Measurements from ENCODE around the gene GPHN.

DNA sequence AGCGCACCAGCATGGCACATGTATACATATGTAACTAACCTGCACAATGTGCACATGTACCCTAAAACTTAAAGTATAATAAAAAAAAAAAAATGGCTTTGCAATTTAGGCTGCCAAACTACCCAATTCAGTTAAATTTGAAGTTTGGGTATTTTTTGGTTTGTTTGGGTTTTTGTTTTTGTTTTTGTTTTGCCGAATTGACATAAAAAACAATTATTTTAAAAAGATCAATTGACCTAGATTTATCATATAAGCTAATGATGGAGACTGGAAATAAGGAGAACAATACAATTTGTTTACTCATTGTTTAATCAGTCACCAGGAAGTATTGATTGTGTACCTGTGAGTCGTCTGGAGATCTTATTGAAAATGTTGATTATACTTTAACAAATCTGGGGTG, 619.2 kb downstream of the GPHN start:
- TF ChIP-seq, protein P1, sequence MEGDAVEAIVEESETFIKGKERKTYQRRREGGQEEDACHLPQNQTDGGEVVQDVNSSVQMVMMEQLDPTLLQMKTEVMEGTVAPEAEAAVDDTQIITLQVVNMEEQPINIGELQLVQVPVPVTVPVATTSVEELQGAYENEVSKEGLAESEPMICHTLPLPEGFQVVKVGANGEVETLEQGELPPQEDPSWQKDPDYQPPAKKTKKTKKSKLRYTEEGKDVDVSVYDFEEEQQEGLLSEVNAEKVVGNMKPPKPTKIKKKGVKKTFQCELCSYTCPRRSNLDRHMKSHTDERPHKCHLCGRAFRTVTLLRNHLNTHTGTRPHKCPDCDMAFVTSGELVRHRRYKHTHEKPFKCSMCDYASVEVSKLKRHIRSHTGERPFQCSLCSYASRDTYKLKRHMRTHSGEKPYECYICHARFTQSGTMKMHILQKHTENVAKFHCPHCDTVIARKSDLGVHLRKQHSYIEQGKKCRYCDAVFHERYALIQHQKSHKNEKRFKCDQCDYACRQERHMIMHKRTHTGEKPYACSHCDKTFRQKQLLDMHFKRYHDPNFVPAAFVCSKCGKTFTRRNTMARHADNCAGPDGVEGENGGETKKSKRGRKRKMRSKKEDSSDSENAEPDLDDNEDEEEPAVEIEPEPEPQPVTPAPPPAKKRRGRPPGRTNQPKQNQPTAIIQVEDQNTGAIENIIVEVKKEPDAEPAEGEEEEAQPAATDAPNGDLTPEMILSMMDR (IDR thresholded peaks at IDR 0.05; ENCODE audit: extremely low read depth in 1 of 2, insufficient read depth in 1 of 2, low read depth in 1 of 2, low read length in 2 of 2) = no peak
- no peak for TF ChIP-seq GATA2 (IDR thresholded peaks at IDR 0.05; ENCODE audit: insufficient read depth, insufficient read length, low read depth, low read length)
- TF ChIP-seq EZH2 (IDR thresholded peaks at IDR 0.05; ENCODE audit: borderline replicate concordance, low read depth, low read length, severe bottlenecking) = no peak
- no peak for TF ChIP-seq POLR2A (IDR thresholded peaks at IDR 0.05; ENCODE audit: low read depth, low read length)
- no peak for TF ChIP-seq FOS (IDR thresholded peaks at IDR 0.05; ENCODE audit: borderline replicate concordance, insufficient read depth, low read length)
- TF ChIP-seq, protein P2, sequence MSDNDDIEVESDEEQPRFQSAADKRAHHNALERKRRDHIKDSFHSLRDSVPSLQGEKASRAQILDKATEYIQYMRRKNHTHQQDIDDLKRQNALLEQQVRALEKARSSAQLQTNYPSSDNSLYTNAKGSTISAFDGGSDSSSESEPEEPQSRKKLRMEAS (IDR thresholded peaks at IDR 0.05; ENCODE audit: insufficient read depth, insufficient read length) = no peak
- TF ChIP-seq JUN (IDR thresholded peaks at IDR 0.05; ENCODE audit: borderline replicate concordance, insufficient read depth, insufficient read length, low read depth) = no peak
- no peak for TF ChIP-seq POLR2AphosphoS5 (IDR thresholded peaks at IDR 0.05; ENCODE audit: insufficient read depth, low read depth, low read length)
